Measurements from ENCODE around the gene DNAJC25.

Gene DNAJC25

GRCh38 chr9:111679199-111679598 lies 48.1 kb downstream of the DNAJC25 start:
- Mint-ChIP-seq H3K27ac (no peak overlapping the region), H3K36me3 (ENCODE audit: low read depth) (peaks cover 49% of the 10 kb centered on the region), H3K4me1 (no peaks in the 10 kb centered on the region), H3K4me3 (no peak overlapping the region), H3K9me3 (peaks cover 13% of the 10 kb centered on the region), H3K27me3 (ENCODE audit: low read depth, poor library complexity) (no peaks in the 10 kb centered on the region)
- no peak for DNase-seq
- no peak for TF ChIP-seq CTCF (IDR thresholded peaks at IDR 0.05)

DNA sequence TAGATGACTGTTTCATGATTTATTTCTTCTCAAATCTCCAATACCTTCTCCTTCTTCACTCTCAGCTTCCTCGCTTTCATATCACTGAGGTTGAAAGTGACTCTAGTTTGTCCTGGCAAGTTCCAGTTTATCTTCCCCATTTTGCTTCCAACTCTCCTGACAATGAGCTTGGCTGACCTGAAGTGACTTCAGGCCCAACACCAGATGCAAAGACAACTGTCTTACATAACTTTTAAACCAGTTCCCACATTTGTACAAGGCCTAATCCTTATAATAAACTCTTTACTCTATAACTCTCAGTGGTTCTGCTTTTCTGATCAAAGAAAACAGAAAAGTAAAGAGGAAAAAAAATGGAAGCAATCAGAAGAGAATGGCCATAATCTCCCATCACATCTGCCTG lies 52.3 kb downstream of the DNAJC25 start:
- Mint-ChIP-seq H3K27ac (no peak overlapping the region), H3K36me3 (ENCODE audit: low read depth) (peaks cover 28% of the 10 kb centered on the region), H3K4me1 (no peaks in the 10 kb centered on the region), H3K27me3 (ENCODE audit: low read depth, poor library complexity) (no peaks in the 10 kb centered on the region), H3K9me3 (peaks cover 13% of the 10 kb centered on the region), H3K4me3 (no peak overlapping the region)
- DNase-seq: no peak
- TF ChIP-seq CTCF (IDR thresholded peaks at IDR 0.05): no peak

DNA sequence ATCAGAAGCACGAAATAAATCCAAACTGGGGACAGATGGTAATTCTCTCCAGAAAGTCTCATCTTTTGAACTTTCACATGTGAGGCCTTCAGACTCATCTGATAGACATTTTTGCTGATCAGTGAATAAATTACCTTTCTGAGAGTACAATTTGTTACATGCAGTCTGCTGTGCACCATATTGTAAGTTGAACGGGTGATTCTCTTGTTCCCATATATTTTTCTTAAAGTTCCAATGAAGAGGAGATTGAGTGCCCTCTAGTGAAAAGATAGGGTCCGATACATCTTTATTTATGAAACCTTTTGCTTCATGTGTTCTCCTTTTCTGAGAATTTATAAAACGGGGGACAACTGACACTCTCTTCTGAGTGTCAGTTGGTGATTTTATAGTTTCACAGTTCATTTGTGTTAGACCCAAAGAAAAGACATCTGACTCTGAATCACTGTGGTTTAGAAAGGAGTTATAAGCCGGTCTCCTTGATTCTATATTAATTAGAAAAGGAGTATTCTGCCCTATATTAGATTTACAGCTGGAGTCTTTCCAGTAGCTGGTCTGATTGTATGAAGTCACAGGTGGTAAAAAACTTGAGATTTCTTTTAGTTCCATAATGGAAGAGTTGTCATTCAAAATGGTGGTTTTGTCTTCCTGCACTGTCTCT lies 60.7 kb downstream of the DNAJC25 start:
- H3K36me3 Mint-ChIP-seq (ENCODE audit: low read depth): no peaks in the 10 kb centered on the region
- DNase-seq: no peak

DNA sequence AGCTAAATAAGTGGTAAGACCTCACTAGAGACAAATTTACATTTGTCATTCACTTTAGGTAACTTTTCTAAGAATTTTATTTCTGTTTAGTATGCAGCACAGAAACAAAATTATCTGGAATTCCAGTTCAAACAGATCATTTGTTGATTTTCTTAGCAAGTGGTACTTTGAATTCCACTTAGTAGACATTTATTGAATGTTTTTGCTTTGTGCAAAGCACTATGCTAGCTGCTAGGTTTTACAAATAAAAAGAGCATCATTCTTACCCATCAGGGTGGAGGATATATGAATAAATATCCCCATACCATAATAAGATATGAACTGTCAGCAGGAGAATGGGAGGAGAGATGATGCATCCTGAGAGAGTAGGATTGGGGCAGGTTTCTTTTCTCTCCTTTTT lies 65.7 kb downstream of the DNAJC25 start:
- Mint-ChIP-seq H3K4me1 (no peaks in the 10 kb centered on the region), H3K9me3 (peaks cover 23% of the 10 kb centered on the region), H3K27me3 (ENCODE audit: low read depth, poor library complexity) (peaks cover 3% of the 10 kb centered on the region), H3K4me3 (no peak overlapping the region), H3K27ac (no peak overlapping the region), H3K36me3 (ENCODE audit: low read depth) (peaks cover 3% of the 10 kb centered on the region)
- DNase-seq: no peak
- TF ChIP-seq CTCF (IDR thresholded peaks at IDR 0.05): no peak

More for the DNA sequence above, 60.7 kb downstream of the DNAJC25 start:
- peak; percentile 17 for TF ChIP-seq CTCF (IDR thresholded peaks at IDR 0.05)
- Mint-ChIP-seq H3K27me3 (ENCODE audit: low read depth, poor library complexity) (no peaks in the 10 kb centered on the region), H3K9me3 (no peaks in the 10 kb centered on the region), H3K27ac (no peak overlapping the region), H3K4me3 (no peak overlapping the region), H3K4me1 (no peaks in the 10 kb centered on the region)

DNA sequence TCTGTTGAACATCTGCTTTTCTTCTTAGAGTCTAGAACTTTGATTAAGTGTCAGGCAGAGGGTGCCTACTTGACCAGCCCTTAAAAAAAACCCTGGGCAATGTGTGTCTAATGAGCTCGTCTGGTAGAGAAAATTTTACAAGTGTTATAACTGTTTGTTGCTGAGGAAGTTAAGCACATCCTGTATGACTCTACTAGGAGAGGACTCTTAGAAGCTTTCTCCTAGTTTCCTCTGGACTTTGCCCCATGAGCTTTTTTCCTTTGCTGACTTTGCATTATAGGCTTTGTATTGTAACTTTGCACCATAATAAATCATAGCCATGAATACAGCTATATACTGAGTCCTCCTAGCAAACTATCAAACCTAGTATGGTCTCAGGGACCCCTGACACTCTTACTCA lies 69.6 kb downstream of the DNAJC25 start:
- Mint-ChIP-seq H3K4me3 (no peak overlapping the region), H3K9me3 (peaks cover 23% of the 10 kb centered on the region), H3K27me3 (ENCODE audit: low read depth, poor library complexity) (peaks cover 3% of the 10 kb centered on the region), H3K36me3 (ENCODE audit: low read depth) (peaks cover 3% of the 10 kb centered on the region), H3K27ac (no peak overlapping the region), H3K4me1 (no peaks in the 10 kb centered on the region)
- DNase-seq: no peak
- no peak for TF ChIP-seq CTCF (IDR thresholded peaks at IDR 0.05)

Measured in nephron progenitor cell (in vitro differentiated cells).